A549 (cell line): ENCODE results near the gene KIFAP3. TPM values are rescaled to one million over a fixed set of nuclear protein-coding genes. Genes with fewer than 3 reads are reported as not detected.

Experiments
- ATAC-seq, 2 experiments: fragments of 200-7000 bp in 1 of 2; fragments of >200 bp in 1 of 2; cut with Nextera tagmentation in 1 of 2; cut with Tn5 transposase in 1 of 2; 3 replicates each; pipeline versions ENCODE4 v1.8.0 to v1.9.1; 2018 to 2020; ENCODE audit warnings: mild to moderate bottlenecking in 1 of 2, moderate library complexity in 1 of 2
- CTCF ChIA-PET: fragments of 300-600 bp; sonication (Branson Sonifier 250); formaldehyde crosslinking; extraction: SDS; loops from one replicate; lab custom pipeline; 2021; ENCODE audit warnings: antibody characterized with exemption, inconsistent platforms; lab: Yijun Ruan, JAX
- POLR2A ChIA-PET: fragments of 350-600 bp; formaldehyde crosslinking; extraction: SDS; loops from one replicate; lab custom pipeline; 2021; ENCODE audit warnings: antibody characterized with exemption, inconsistent platforms; lab: Yijun Ruan, JAX
- DNase-seq, 2 experiments: peaks; one replicate each; pipeline versions ENCODE4 v3.0.0 to v3.0.0-alpha.2; 2011 to 2016; ENCODE audit warnings: low read depth in 1 of 2, low spot score in 1 of 2
- FAIRE-seq: peaks from 2 replicates; lab custom pipeline; 2011; peaks lifted over from hg19 to GRCh38; lab: Jason Lieb, UNC
- H3K27ac ChIP-seq, 2 experiments: fragments of >200 bp; sonication (Bioruptor Twin); formaldehyde crosslinking; 3 replicates each; pipeline ENCODE4 v1.5.1; 2016 to 2017
- H3K4me1 ChIP-seq: fragments of >200 bp; sonication (Bioruptor Twin); formaldehyde crosslinking; 3 replicates; pipeline ENCODE4 v1.6.1; 2016
- H3K4me2 ChIP-seq: fragments of >200 bp; sonication (Bioruptor Twin); formaldehyde crosslinking; 3 replicates; pipeline ENCODE4 v1.6.1; 2016
- H3K4me3 ChIP-seq: fragments of >200 bp; sonication (Bioruptor Twin); formaldehyde crosslinking; 3 replicates; pipeline ENCODE4 v1.5.1; 2016
- H3K9me3 ChIP-seq: fragments of >200 bp; sonication (Bioruptor Twin); formaldehyde crosslinking; 3 replicates; pipeline ENCODE4 v1.6.1; 2016
- BCL3 ChIP-seq: fragments of >200 bp; sonication (Bioruptor Twin); formaldehyde crosslinking; IDR thresholded peaks from 3 replicates; pipeline ENCODE4 v1.6.1; 2016
- CEBPB ChIP-seq, 2 experiments: fragments of >200 bp in 1 of 2; sonication (Bioruptor Twin) in 1 of 2; formaldehyde crosslinking in 1 of 2; IDR thresholded peaks; 2 replicates each; pipeline ENCODE4 v1.6.1; 2012 to 2016
- EHF ChIP-seq: fragments of 250-450 bp; sonication (Bioruptor Pico); IDR thresholded peaks from 2 replicates; pipeline ENCODE4 v1.5.0; 2020; ENCODE audit warnings: mild to moderate bottlenecking
- ELK1 ChIP-seq: fragments of 150-350 bp; IDR thresholded peaks from 2 replicates; pipeline ENCODE4 v1.6.1; 2014; ENCODE audit warnings: low read depth, mild to moderate bottlenecking, low read length
- HDAC2 ChIP-seq: fragments of 200-600 bp; sonication (generic); IDR thresholded peaks from 2 replicates; pipeline ENCODE4 v1.6.1; 2016
- HEYL ChIP-seq: fragments of 250-450 bp; sonication (Bioruptor Pico); IDR thresholded peaks from 2 replicates; pipeline ENCODE4 v1.8.0; 2021; ENCODE audit warnings: mild to moderate bottlenecking, moderate library complexity
- JUN ChIP-seq, 2 experiments: fragments of >200 bp; sonication (Bioruptor Twin); formaldehyde crosslinking; IDR thresholded peaks; 2 replicates in 1 of 2; 3 replicates in 1 of 2; pipeline ENCODE4 v1.6.1; 2016 to 2017
- KDM5A ChIP-seq: fragments of 200-600 bp; sonication (generic); IDR thresholded peaks from 2 replicates; pipeline ENCODE4 v1.6.1; 2016; ENCODE audit warnings: antibody characterized with exemption, mild to moderate bottlenecking
- MAZ ChIP-seq: fragments of 150-350 bp; IDR thresholded peaks from 2 replicates; pipeline ENCODE4 v1.6.1; 2014; ENCODE audit warnings: antibody characterized with exemption, low read depth, low read length, borderline replicate concordance
- PHF8 ChIP-seq: fragments of 200-600 bp; sonication (generic); IDR thresholded peaks from 2 replicates; pipeline ENCODE4 v1.6.1; 2016; ENCODE audit warnings: low read depth, mild to moderate bottlenecking, antibody characterized with exemption, moderate library complexity, borderline replicate concordance
- POLR2A ChIP-seq: IDR thresholded peaks from 2 replicates; pipeline ENCODE4 v1.6.1; 2012; ENCODE audit warnings: mild to moderate bottlenecking, low read length
- RFX5 ChIP-seq: fragments of 450-650 bp; IDR thresholded peaks from 2 replicates; pipeline ENCODE4 v1.7.1; 2014; ENCODE audit warnings: antibody characterized with exemption, mild to moderate bottlenecking, moderate library complexity
- SREBF2 ChIP-seq: fragments of 450-650 bp; IDR thresholded peaks from 2 replicates; pipeline ENCODE4 v1.6.1; 2014; ENCODE audit warnings: mild to moderate bottlenecking, moderate library complexity
- TP53 ChIP-seq: fragments of 250-450 bp; sonication (Bioruptor Pico); IDR thresholded peaks from 2 replicates; pipeline ENCODE4 v1.5.0; 2021; ENCODE audit warnings: mild to moderate bottlenecking, moderate library complexity
- ZSCAN20 ChIP-seq: fragments of 250-450 bp; sonication (Bioruptor Pico); IDR thresholded peaks from 2 replicates; pipeline ENCODE4 v1.8.0; 2022; ENCODE audit warnings: mild to moderate bottlenecking, moderate library complexity
- WGBS: methylation state at CpG from one replicate; pipeline ENCODE4 v1.1.6; 2017; ENCODE audit errors: missing lambda C conversion rate; 5-methylcytosine and 5-hydroxymethylcytosine counted together
- polyA plus RNA-seq, 4 experiments: library from polyadenylated mRNA; depleted of rRNA in 3 of 4; stranded (reverse); fragments of >200 nt; fragmentation: RNase III in 1 of 4; extraction: RNeasy Plus Mini Kit Qiagen cat#74134 plus additional on column Dnase treatment in 1 of 4; gene quantifications; 2 replicates in 3 of 4; 3 replicates in 1 of 4; pipeline ENCODE4 v1.2.3, GENCODE V29; 2011 to 2017
- TF ChIP-seq, protein P1 (sequence below): fragments of >200 bp; sonication (Bioruptor Twin); formaldehyde crosslinking; IDR thresholded peaks from 3 replicates; pipeline ENCODE4 v1.5.1; 2016
- TF ChIP-seq, protein P2 (sequence below): fragments of 200-600 bp; sonication (generic); IDR thresholded peaks from 2 replicates; pipeline ENCODE4 v1.6.1; 2016; ENCODE audit warnings: antibody characterized with exemption, mild to moderate bottlenecking, moderate library complexity
- TF ChIP-seq, protein P3 (sequence below): fragments of >200 bp; sonication (Bioruptor Twin); formaldehyde crosslinking; IDR thresholded peaks from 2 replicates; pipeline ENCODE4 v1.6.1; 2016

Gene KIFAP3
- polyA plus RNA-seq, 2 of the 4 experiments (the other 2 are of a cell fraction), result 11.7 to 19.0 TPM

DNA sequence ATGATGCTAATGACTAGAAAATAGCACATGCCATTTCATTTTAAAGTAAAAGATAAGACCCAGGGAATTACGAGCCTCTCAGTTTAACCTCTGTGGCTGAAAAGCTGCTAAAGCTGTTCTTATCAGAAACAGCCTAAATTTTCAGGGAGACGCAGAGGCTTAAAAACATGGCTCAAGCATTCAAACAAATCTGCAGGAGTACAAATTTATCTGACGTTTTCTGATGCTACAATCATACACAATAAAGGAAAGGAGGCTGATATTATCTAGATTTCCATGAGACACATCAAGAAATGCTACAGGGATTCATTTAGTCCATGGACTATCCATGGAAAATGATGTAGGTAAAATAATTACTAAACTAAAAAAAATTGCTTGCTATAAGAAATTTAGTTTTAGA is 115.5 kb downstream of the KIFAP3 start:
- WGBS, result 74% methylated on average over 3 of the region's 3 CpGs
- Histone ChIP-seq H3K4me1 (no peaks in the 10 kb centered on the region), H3K4me3 (no peak overlapping the region), H3K4me2 (no peak overlapping the region), H3K27ac (no peak overlapping the region), H3K9me3 (no peaks in the 10 kb centered on the region)
- ATAC-seq, result no peak
- CTCF ChIA-PET, result no interaction called here
- FAIRE-seq, result no peak
- DNase-seq, result no peak
- POLR2A ChIA-PET, result no interaction called here
- TF ChIP-seq SREBF2, result no peak
- no peak for TF ChIP-seq JUN (IDR thresholded peaks at IDR 0.05)
- TF ChIP-seq, protein P1, sequence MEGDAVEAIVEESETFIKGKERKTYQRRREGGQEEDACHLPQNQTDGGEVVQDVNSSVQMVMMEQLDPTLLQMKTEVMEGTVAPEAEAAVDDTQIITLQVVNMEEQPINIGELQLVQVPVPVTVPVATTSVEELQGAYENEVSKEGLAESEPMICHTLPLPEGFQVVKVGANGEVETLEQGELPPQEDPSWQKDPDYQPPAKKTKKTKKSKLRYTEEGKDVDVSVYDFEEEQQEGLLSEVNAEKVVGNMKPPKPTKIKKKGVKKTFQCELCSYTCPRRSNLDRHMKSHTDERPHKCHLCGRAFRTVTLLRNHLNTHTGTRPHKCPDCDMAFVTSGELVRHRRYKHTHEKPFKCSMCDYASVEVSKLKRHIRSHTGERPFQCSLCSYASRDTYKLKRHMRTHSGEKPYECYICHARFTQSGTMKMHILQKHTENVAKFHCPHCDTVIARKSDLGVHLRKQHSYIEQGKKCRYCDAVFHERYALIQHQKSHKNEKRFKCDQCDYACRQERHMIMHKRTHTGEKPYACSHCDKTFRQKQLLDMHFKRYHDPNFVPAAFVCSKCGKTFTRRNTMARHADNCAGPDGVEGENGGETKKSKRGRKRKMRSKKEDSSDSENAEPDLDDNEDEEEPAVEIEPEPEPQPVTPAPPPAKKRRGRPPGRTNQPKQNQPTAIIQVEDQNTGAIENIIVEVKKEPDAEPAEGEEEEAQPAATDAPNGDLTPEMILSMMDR, result no peak
- no peak for TF ChIP-seq EHF (CRISPR knock-in tag)
- TF ChIP-seq BCL3, result no peak
- no peak for TF ChIP-seq ZSCAN20 (CRISPR knock-in tag)
- TF ChIP-seq ELK1, result no peak
- no peak for TF ChIP-seq TP53 (CRISPR knock-in tag)

GRCh38 chr1:169957884-169958283 is 116.6 kb downstream of the KIFAP3 start:
- Histone ChIP-seq H3K27ac (no peak overlapping the region), H3K9me3 (no peaks in the 10 kb centered on the region), H3K4me3 (no peak overlapping the region), H3K4me1 (no peaks in the 10 kb centered on the region), H3K4me2 (no peak overlapping the region)
- TF ChIP-seq, protein P2, sequence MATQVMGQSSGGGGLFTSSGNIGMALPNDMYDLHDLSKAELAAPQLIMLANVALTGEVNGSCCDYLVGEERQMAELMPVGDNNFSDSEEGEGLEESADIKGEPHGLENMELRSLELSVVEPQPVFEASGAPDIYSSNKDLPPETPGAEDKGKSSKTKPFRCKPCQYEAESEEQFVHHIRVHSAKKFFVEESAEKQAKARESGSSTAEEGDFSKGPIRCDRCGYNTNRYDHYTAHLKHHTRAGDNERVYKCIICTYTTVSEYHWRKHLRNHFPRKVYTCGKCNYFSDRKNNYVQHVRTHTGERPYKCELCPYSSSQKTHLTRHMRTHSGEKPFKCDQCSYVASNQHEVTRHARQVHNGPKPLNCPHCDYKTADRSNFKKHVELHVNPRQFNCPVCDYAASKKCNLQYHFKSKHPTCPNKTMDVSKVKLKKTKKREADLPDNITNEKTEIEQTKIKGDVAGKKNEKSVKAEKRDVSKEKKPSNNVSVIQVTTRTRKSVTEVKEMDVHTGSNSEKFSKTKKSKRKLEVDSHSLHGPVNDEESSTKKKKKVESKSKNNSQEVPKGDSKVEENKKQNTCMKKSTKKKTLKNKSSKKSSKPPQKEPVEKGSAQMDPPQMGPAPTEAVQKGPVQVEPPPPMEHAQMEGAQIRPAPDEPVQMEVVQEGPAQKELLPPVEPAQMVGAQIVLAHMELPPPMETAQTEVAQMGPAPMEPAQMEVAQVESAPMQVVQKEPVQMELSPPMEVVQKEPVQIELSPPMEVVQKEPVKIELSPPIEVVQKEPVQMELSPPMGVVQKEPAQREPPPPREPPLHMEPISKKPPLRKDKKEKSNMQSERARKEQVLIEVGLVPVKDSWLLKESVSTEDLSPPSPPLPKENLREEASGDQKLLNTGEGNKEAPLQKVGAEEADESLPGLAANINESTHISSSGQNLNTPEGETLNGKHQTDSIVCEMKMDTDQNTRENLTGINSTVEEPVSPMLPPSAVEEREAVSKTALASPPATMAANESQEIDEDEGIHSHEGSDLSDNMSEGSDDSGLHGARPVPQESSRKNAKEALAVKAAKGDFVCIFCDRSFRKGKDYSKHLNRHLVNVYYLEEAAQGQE, result no peak
- no peak for TF ChIP-seq BCL3
- TF ChIP-seq SREBF2, result no peak
- TF ChIP-seq, protein P3, sequence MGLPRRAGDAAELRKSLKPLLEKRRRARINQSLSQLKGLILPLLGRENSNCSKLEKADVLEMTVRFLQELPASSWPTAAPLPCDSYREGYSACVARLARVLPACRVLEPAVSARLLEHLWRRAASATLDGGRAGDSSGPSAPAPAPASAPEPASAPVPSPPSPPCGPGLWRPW, result no peak
- no peak for TF ChIP-seq KDM5A
- no peak for TF ChIP-seq RFX5
- TF ChIP-seq HDAC2, result no peak
- TF ChIP-seq MAZ, result no peak
- TF ChIP-seq CEBPB (IDR thresholded peaks at IDR 0.05), result no peak
- TF ChIP-seq POLR2A, result no peak
- TF ChIP-seq ELK1, result no peak
- TF ChIP-seq HEYL (CRISPR knock-in tag), result no peak
- no peak for TF ChIP-seq PHF8
- ChIA-PET CTCF (no interaction called here), POLR2A (no interaction called here)
- ATAC-seq, result no peak
- no peak for DNase-seq
- FAIRE-seq, result no peak
- WGBS, result 77% methylated on average over 3 of the region's 3 CpGs
